Neural cell (in vitro differentiated cells): ENCODE data around the gene RECQL. TPM values are rescaled to one million over a fixed set of nuclear protein-coding genes. Genes with fewer than 3 reads are reported as not detected.

Experiments used
- H2AFZ ChIP-seq: fragments of 200-600, 300-800 bp; sonication (generic), shearing (Covaris generic); 2 replicates; pipeline ENCODE4 v1.6.0; 2014; ENCODE audit warnings: low read depth, mild to moderate bottlenecking, antibody characterized with exemption, low read length, moderate library complexity
- H3F3A ChIP-seq: fragments of 200-600 bp; shearing (Covaris generic); 2 replicates; pipeline ENCODE4 v1.6.1; 2016; ENCODE audit warnings: mild to moderate bottlenecking, moderate library complexity, mixed read lengths, antibody characterized with exemption, low read length; ENCODE audit not compliant: insufficient read depth, poor library complexity, severe bottlenecking
- H3K27ac ChIP-seq: fragments of 200-600, 300-800 bp; sonication (generic), shearing (Covaris generic); 2 replicates; pipeline ENCODE4 v1.5.1; 2014; ENCODE audit warnings: mild to moderate bottlenecking, low read length, moderate library complexity
- H3K27me3 ChIP-seq: fragments of 300-800, 200-600 bp; sonication (generic), shearing (Covaris generic); 2 replicates; pipeline ENCODE4 v1.6.0; 2014; ENCODE audit warnings: mild to moderate bottlenecking, low read depth, low read length, moderate library complexity; ENCODE audit not compliant: insufficient read depth
- H3K36me3 ChIP-seq: fragments of 300-800, 200-600 bp; sonication (generic), shearing (Covaris generic); 2 replicates; pipeline ENCODE4 v1.5.1; 2014; ENCODE audit warnings: mild to moderate bottlenecking, antibody characterized with exemption, low read length, moderate library complexity; ENCODE audit not compliant: insufficient read depth
- H3K4me2 ChIP-seq: fragments of 300-800, 200-600 bp; sonication (generic), shearing (Covaris generic); 2 replicates; pipeline ENCODE4 v1.6.0; 2014; ENCODE audit warnings: mild to moderate bottlenecking, low read length
- H3K4me3 ChIP-seq: fragments of 300-800, 200-600 bp; sonication (generic), shearing (Covaris generic); 2 replicates; pipeline ENCODE4 v1.5.1; 2014; ENCODE audit warnings: mild to moderate bottlenecking, low read length, moderate library complexity
- H3K79me2 ChIP-seq: fragments of 200-600 bp; shearing (Covaris generic); replicated peaks from 2 replicates; pipeline ENCODE4 v1.6.0; 2014; ENCODE audit warnings: mild to moderate bottlenecking, low read length, moderate library complexity; ENCODE audit not compliant: insufficient read depth
- H3K9ac ChIP-seq: fragments of 300-800, 200-600 bp; sonication (generic), shearing (Covaris generic); 2 replicates; pipeline ENCODE4 v1.6.1; 2016; ENCODE audit warnings: mild to moderate bottlenecking, low read length, mixed read lengths
- H3K9me2 ChIP-seq: fragments of 200-600 bp; shearing (Covaris generic); 2 replicates; pipeline ENCODE4 v1.6.1; 2016; ENCODE audit warnings: mild to moderate bottlenecking, low read length, mixed read lengths; ENCODE audit not compliant: insufficient read depth
- H3K9me3 ChIP-seq: fragments of 200-600, 300-800 bp; sonication (generic), shearing (Covaris generic); 2 replicates; pipeline ENCODE4 v1.6.1; 2016; ENCODE audit warnings: mild to moderate bottlenecking, mixed run types, low read length, moderate library complexity, mixed read lengths
- H4K20me1 ChIP-seq: fragments of 200-600 bp; shearing (Covaris generic); 2 replicates; pipeline ENCODE4 v1.6.1; 2016; ENCODE audit warnings: mild to moderate bottlenecking, mixed run types; ENCODE audit not compliant: insufficient read depth
- EP300 ChIP-seq: fragments of 450-650 bp; conservative IDR thresholded peaks from 2 replicates; pipeline ENCODE4 v1.6.1; 2014; ENCODE audit warnings: antibody characterized with exemption, mild to moderate bottlenecking, moderate library complexity; ENCODE audit not compliant: poor library complexity, severe bottlenecking
- EZH2 ChIP-seq: fragments of 200-600, 300-800 bp; shearing (Covaris generic), sonication (generic); IDR thresholded peaks from 2 replicates; pipeline ENCODE4 v1.6.1; 2014; ENCODE audit warnings: antibody characterized with exemption, low read length, borderline replicate concordance, mild to moderate bottlenecking; ENCODE audit not compliant: insufficient read depth, poor library complexity, severe bottlenecking
- MXI1 ChIP-seq: fragments of 450-650 bp; conservative IDR thresholded peaks from 2 replicates; pipeline ENCODE4 v1.6.1; 2014; ENCODE audit warnings: antibody characterized with exemption, mild to moderate bottlenecking; ENCODE audit not compliant: poor library complexity, severe bottlenecking
- POLR2AphosphoS5 ChIP-seq: IDR thresholded peaks from 2 replicates; pipeline ENCODE4 v1.6.1; 2012
- RAD21 ChIP-seq: fragments of 450-650 bp; conservative IDR thresholded peaks from 2 replicates; pipeline ENCODE4 v1.6.1; 2014; ENCODE audit warnings: antibody characterized with exemption, mild to moderate bottlenecking, moderate library complexity
- REST ChIP-seq: IDR thresholded peaks from 2 replicates; pipeline ENCODE4 v1.6.1; 2012; ENCODE audit warnings: borderline replicate concordance
- SMC3 ChIP-seq: fragments of 450-650 bp; conservative IDR thresholded peaks from 2 replicates; pipeline ENCODE4 v1.6.1; 2014; ENCODE audit warnings: antibody characterized with exemption, mild to moderate bottlenecking, moderate library complexity; ENCODE audit not compliant: poor library complexity
- TAF1 ChIP-seq: IDR thresholded peaks from 2 replicates; pipeline ENCODE4 v1.6.1; 2012; ENCODE audit warnings: low read depth
- polyA plus RNA-seq: library from polyadenylated mRNA; depleted of rRNA; stranded (reverse); fragments of >200 nt; gene quantifications from 2 replicates; pipeline ENCODE4 v1.2.3, GENCODE V29; 2014
- TF ChIP-seq, protein P1 (sequence below): fragments of 450-650 bp; IDR thresholded peaks from 2 replicates; pipeline ENCODE4 v1.5.1; 2014; ENCODE audit warnings: antibody characterized with exemption, mild to moderate bottlenecking, moderate library complexity; ENCODE audit not compliant: poor library complexity, severe bottlenecking

The RECQL gene
- polyA plus RNA-seq, 1 donor from 2014 or later, result 29.2 TPM

GRCh38 chr12:21528953-21529352 lies 27.5 kb upstream of the RECQL start:
- no peak overlapping the region for H3K4me2 ChIP-seq
- no peaks in the 10 kb centered on the region for H4K20me1 ChIP-seq
- H3F3A ChIP-seq, result no peaks in the 10 kb centered on the region
- H3K9ac ChIP-seq, result no peak overlapping the region
- H3K9me2 ChIP-seq, result no peaks in the 10 kb centered on the region
- TF ChIP-seq, protein P1, sequence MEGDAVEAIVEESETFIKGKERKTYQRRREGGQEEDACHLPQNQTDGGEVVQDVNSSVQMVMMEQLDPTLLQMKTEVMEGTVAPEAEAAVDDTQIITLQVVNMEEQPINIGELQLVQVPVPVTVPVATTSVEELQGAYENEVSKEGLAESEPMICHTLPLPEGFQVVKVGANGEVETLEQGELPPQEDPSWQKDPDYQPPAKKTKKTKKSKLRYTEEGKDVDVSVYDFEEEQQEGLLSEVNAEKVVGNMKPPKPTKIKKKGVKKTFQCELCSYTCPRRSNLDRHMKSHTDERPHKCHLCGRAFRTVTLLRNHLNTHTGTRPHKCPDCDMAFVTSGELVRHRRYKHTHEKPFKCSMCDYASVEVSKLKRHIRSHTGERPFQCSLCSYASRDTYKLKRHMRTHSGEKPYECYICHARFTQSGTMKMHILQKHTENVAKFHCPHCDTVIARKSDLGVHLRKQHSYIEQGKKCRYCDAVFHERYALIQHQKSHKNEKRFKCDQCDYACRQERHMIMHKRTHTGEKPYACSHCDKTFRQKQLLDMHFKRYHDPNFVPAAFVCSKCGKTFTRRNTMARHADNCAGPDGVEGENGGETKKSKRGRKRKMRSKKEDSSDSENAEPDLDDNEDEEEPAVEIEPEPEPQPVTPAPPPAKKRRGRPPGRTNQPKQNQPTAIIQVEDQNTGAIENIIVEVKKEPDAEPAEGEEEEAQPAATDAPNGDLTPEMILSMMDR, result no peak
- no peak for TF ChIP-seq SMC3
- TF ChIP-seq EP300, result no peak
- no peak for TF ChIP-seq TAF1
- TF ChIP-seq REST, result no peak
- TF ChIP-seq MXI1, result no peak
- TF ChIP-seq POLR2AphosphoS5, result no peak
- no peak for TF ChIP-seq RAD21
- TF ChIP-seq EZH2, result no peak
- H3K27me3 ChIP-seq, result peaks cover 34% of the 10 kb centered on the region
- no peak overlapping the region for H3K27ac ChIP-seq
- H3K36me3 ChIP-seq, result no peaks in the 10 kb centered on the region
- H3K4me3 ChIP-seq, result no peak overlapping the region
- H2AFZ ChIP-seq, result no peak overlapping the region
- no peaks in the 10 kb centered on the region for H3K9me3 ChIP-seq
- H3K79me2 ChIP-seq, result no peaks in the 10 kb centered on the region

- no peak for TF ChIP-seq REST
- no peak for TF ChIP-seq TAF1
- TF ChIP-seq POLR2AphosphoS5, result peak; percentile 29
- peak; percentile 28 for TF ChIP-seq MXI1
- TF ChIP-seq EP300, result no peak
- no peak for TF ChIP-seq EZH2
- no peak for TF ChIP-seq SMC3
- TF ChIP-seq, protein P1, result no peak
- no peak for TF ChIP-seq RAD21
- no peaks in the 10 kb centered on the region for H3F3A ChIP-seq
- H3K9me2 ChIP-seq, result no peaks in the 10 kb centered on the region
- H2AFZ ChIP-seq, result peak overlapping the region; percentile 23
- H3K9ac ChIP-seq, result peak overlapping the region; percentile 54
- no peak overlapping the region for H3K27ac ChIP-seq
- H3K36me3 ChIP-seq, result no peaks in the 10 kb centered on the region
- no peaks in the 10 kb centered on the region for H3K9me3 ChIP-seq
- H3K4me3 ChIP-seq, result peak overlapping the region; percentile 74
- peak overlapping the region; percentile 79 for H3K4me2 ChIP-seq
- H3K27me3 ChIP-seq, result peaks cover 34% of the 10 kb centered on the region
- H3K79me2 ChIP-seq, result no peaks in the 10 kb centered on the region
- no peaks in the 10 kb centered on the region for H4K20me1 ChIP-seq
Measured at GRCh38 chr12:21527451-21528180, 26.2 kb upstream of the RECQL start.
